NCI-H748 (cell line): Measurements from ENCODE around the gene SMAD3.
"Not testable (repeated sequence)": the region's sequence is repeated elsewhere in the genome, so short reads cannot be mapped to it uniquely, and the experiment has no call there.

Experiments
- DNase-seq: peaks from one replicate; lab custom pipeline; 2025; ENCODE audit not compliant: unreplicated experiment; lab: John Stamatoyannopoulos, UW

The SMAD3 gene

GRCh38 chr15:67065531-67066005, at the start of gene SMAD3:
Gene SMAD3 (plus strand): TSS chr15:67065602. CDS start chr15:67066155, 553 bp downstream.
- DNase-seq: peak; percentile 68

DNA sequence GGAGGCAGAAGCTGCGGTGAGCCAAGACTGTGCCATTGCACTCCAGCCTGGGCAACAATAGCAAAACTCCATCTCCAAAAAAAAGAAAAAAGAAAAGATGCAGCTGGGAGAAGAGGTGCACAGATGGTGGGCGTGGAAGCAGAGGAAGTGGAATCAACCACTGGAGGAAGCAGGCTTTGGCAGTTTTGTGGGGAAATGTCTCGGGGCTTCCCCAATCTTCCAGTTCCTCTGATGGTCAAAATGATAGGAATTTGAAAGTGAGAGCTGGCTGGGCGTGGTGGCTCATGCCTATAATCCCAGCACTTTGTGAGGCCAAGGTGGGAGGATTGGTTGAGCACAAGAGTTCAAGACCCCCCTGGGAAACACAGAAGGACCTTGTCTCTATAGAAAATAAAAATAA, 48.1 kb upstream of the SMAD3 start:
- DNase-seq: no peak

DNA sequence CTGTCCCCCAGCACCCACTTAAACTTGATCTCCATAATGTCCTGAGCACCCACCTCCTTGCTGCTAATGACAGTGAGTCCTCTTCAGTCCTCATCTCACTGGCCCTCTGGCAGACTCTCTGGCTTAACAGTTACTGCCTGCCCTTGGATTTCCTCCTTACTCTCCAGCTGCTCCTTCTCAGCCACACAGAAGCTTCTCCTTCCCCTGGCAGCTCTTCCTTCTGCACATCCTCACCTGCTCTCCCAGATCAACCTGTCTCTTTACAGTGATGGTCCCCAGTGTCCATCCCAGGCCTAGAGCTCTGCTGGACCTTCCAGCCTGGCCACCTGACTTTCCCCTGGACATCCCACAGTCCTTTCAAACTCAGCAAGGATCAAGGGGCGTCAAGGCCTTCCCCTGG, 47.4 kb upstream of the SMAD3 start:
- DNase-seq: no peak

- no peak for DNase-seq
These were observed 47.0 kb upstream of the SMAD3 start for GRCh38 chr15:67018441-67018840.

- DNase-seq: no peak
These were observed 46.3 kb upstream of the SMAD3 start for GRCh38 chr15:67019069-67019468.

DNA sequence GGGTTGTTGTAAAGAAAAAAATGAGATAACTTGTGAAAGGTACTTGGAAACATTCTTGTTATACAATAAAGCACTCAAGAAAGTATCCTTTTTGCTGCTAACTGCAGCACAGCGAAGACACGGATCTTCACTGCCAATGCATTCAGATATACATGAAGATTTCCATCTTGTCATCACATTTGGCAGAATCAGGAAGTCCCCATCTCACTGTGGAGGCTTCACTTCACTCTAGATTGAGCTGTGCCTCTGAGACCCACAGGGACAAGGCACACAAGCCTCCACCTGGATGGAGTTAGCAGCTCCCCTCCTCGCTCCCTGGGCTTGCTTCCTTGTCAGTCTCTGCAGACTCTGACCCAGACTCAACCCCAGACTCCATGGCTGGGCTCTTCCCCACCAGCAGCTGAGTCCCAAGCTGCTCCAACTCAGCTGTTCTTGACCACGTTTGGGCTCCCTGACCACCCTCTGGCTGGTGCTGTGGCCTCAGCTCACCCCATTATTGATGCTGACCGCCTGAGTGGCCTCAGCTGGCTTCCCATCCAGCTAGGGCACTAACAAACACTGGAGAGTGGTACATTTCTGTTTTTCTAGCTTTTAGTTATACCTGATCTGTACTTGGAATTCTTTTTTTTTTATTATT, 45.4 kb upstream of the SMAD3 start:
- DNase-seq: no peak

DNA sequence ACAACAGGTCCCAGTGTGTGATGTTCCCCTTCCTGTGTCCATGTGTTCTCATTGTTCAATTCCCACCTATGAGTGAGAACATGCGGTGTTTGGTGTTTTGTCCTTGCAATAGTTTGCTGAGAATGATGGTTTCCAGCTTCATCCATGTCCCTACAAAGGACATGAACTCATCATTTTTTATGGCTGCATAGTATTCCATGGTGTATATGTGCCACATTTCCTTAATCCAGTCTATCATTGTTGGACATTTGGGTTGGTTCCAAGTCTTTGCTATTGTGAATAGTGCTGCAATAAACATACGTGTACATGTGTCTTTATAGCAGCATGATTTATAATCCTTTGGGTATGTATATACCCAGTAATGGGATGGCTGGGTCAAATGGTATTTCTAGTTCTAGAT, 44.7 kb upstream of the SMAD3 start:
- not testable (repeated sequence) for DNase-seq

GRCh38 chr15:67021455-67021854, 43.9 kb upstream of the SMAD3 start:
- DNase-seq: no peak

DNA sequence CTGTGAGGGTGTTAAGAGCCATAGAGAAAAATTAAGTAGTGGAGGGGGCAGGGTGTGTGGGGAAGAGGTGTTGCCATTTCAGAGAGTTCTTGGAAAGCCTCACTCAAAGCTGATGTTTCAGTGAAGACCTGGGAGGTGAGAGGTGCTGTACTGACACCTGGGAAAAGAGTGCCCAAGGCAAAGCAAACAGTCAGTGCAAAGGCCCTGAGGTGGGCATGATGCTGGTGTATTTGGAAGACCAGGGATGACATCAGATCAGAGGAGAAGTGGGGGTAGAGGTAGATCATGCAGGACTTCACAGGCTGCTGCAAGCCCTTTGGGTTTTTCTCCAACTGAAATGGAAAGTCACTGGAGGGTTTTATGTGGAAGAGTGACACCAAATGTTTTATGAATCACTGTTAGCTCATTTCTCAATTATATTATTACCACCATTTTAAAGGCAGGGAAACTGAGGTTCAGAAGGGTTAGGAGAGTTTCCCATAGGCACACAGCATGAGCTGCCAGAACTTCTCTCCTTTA, 42.8 kb upstream of the SMAD3 start:
- no peak for DNase-seq

DNA sequence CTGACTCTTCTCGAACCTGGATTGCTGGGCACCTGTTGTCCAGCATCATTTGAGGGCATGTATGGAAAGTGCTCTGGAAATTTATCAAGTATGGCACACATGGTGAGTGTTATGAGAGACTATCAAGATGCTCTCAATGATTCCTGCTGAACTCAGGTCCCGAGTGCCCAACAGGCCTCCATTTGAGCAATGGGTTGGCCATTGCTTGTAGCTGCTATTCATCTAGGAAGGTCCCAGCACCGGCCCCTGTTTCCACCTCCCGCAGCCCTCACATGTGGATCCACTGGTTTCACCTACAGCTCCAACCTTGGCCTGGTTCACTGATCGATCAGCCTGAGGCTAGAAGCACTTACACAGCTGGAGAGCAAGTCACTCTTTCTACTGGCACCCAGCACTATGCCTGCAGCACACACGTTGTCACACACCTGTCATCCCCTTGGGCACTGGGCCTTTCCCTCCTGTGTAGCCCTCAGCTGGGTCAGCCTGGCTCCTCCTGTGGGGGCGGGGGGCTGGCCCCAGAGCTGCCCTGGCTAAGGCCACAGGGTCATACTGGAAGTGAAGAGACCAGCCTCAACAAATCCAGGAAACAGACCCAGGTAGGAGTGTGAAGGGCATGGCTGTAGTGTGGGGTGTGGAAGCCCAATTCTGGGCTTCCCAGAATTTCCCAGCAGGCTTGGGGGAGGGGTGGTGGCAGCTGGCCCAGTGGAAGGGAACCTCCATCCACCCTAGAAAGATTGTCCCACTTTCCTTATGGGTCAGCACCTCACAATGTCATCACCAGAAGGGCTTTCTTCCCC, 41.7 kb upstream of the SMAD3 start:
- no peak for DNase-seq

GRCh38 chr15:67024314-67024997, 40.9 kb upstream of the SMAD3 start:
- no peak for DNase-seq

DNA sequence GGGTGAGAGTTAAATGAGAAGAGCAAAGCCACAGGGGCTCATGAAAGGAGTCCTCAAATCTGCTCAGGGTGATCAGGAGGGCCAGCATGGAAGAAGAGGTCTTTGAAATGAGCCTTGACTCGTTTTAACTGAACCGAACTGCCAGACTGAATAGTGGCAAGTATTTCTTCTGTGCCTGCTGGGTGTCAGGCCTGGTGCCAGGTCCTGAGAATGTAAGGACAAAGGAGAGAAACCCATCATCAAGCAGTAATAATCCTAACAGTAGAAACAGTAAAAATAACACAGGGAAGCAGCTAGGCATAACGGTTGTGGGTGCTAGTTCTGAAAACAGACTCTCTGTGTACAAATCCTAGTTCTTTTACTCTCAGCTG, 40.4 kb upstream of the SMAD3 start:
- no peak for DNase-seq

GRCh38 chr15:67025719-67026609, 39.4 kb upstream of the SMAD3 start:
- DNase-seq: no peak

DNA sequence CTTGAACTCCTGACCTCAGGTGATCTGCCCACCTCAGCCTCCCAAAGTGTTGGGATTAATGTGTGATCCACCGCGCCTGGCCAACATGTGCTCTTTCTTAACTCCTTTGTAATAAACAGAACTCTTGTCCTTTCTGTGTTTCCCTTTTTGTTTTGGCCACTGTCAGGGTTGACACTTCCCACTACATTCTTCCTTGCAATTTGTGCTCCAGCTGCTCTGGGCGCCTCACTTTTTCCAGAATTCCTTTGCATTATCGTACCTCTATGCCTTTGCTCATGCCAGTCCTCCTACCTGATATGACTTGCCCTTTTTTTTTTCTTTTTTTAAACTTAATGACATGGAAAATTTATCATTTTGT, 38.8 kb upstream of the SMAD3 start:
- DNase-seq: no peak

- not testable (repeated sequence) for DNase-seq
These were observed 37.0 kb upstream of the SMAD3 start for GRCh38 chr15:67028440-67028839.

- DNase-seq: peak; percentile 87
These were observed 35.2 kb upstream of the SMAD3 start for GRCh38 chr15:67030036-67030762.

- no peak for DNase-seq
These were observed 34.1 kb upstream of the SMAD3 start for GRCh38 chr15:67031331-67031730.

DNA sequence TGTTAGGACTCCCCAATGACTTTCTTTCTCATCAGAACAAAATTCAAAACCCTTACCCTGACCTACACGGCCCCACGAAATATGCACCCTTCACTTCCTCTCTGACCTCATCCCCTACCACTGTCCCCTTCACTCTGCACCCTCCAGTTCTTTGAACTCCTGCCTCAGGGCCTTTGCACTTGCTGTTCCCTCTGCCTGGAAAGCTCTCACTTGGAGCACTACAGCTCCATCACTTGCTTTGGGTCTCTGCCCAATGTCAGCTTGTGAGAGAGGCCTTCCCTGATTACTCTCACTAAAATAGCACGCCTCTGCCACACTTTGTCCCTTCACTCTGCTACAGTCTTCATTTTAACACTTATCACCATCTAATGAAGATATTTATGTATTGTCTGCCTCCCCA, 32.8 kb upstream of the SMAD3 start:
- DNase-seq: no peak

GRCh38 chr15:67033012-67033411, 32.4 kb upstream of the SMAD3 start:
- DNase-seq: no peak

DNA sequence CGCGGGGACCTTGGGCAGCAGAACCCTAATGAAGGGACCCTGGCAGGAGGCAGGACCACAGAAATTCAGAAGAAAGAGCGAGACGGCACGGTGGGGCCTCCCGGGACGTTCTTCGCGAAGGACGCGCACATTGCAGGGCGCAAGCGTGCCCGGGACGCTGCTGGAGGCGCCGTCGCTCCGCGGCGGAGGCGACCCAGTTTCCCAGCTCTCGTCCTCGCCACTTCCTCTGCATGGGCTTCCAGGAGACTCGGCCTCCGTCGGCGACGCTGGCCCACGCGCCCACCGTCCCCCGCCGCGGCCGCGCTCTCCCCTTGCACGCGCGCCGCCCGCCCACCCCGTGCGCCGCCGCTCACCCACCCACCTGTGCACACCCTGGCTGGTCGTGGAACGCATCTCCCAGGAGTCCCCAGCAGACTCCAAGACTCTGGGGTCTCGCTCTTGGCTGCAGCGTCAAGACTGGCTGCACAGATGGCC, 31.8 kb upstream of the SMAD3 start:
- no peak for DNase-seq
